Hepatocyte (in vitro differentiated cells): Measurements from ENCODE around the gene CAMKMT. TPM values are rescaled to one million over a fixed set of nuclear protein-coding genes. Genes with fewer than 3 reads are reported as not detected.

Source experiments
- DNase-seq: peaks from one replicate; pipeline ENCODE4 v3.0.0-alpha.2; 2016; ENCODE audit warnings: low spot score
- H2AFZ ChIP-seq: fragments of 200-600 bp; sonication (generic); 2 replicates; pipeline ENCODE4 v1.6.0; 2016; ENCODE audit warnings: antibody characterized with exemption, mild to moderate bottlenecking
- H3K27ac ChIP-seq: fragments of 200-600 bp; sonication (generic); 2 replicates; pipeline ENCODE4 v1.5.1; 2016; ENCODE audit warnings: mild to moderate bottlenecking
- H3K27me3 ChIP-seq: fragments of 200-600 bp; sonication (generic); 2 replicates; pipeline ENCODE4 v1.6.1; 2016
- H3K36me3 ChIP-seq: fragments of 200-600 bp; sonication (generic); replicated peaks from 2 replicates; pipeline ENCODE4 v1.5.1; 2016; ENCODE audit warnings: low read depth; ENCODE audit not compliant: insufficient read depth
- H3K4me1 ChIP-seq: fragments of 200-600 bp; sonication (generic); 2 replicates; pipeline ENCODE4 v1.5.1; 2016; ENCODE audit warnings: mild to moderate bottlenecking, moderate library complexity; ENCODE audit not compliant: insufficient read depth
- H3K4me2 ChIP-seq: fragments of 200-600 bp; sonication (generic); 2 replicates; pipeline ENCODE4 v1.6.0; 2016
- H3K4me3 ChIP-seq: fragments of 200-600 bp; sonication (generic); 2 replicates; pipeline ENCODE4 v1.5.1; 2016; ENCODE audit warnings: mild to moderate bottlenecking
- H3K79me2 ChIP-seq: fragments of 200-600 bp; sonication (generic); 2 replicates; pipeline ENCODE4 v1.6.0; 2017; ENCODE audit warnings: mild to moderate bottlenecking
- H3K9me2 ChIP-seq: fragments of 200-600 bp; sonication (generic); replicated peaks from 2 replicates; pipeline ENCODE4 v1.6.0; 2017; ENCODE audit warnings: mild to moderate bottlenecking; ENCODE audit not compliant: insufficient read depth
- H3K9me3 ChIP-seq: fragments of 200-600 bp; sonication (generic); 2 replicates; pipeline ENCODE4 v1.5.1; 2016; ENCODE audit warnings: low read depth, mild to moderate bottlenecking
- H4K20me1 ChIP-seq: fragments of 200-600 bp; sonication (generic); 2 replicates; pipeline ENCODE4 v1.6.0; 2016; ENCODE audit warnings: mild to moderate bottlenecking; ENCODE audit not compliant: insufficient read depth, poor library complexity, severe bottlenecking
- CTCF ChIP-seq: fragments of 200-600 bp; sonication (generic); IDR thresholded peaks from 2 replicates; pipeline ENCODE4 v1.5.1; 2016; ENCODE audit warnings: antibody characterized with exemption, mild to moderate bottlenecking; ENCODE audit not compliant: poor library complexity
- EZH2 ChIP-seq: fragments of 200-600 bp; sonication (generic); IDR thresholded peaks from 2 replicates; pipeline ENCODE4 v1.6.1; 2016; ENCODE audit warnings: antibody characterized with exemption, mild to moderate bottlenecking, borderline replicate concordance
- EZH2phosphoT487 ChIP-seq: fragments of 200-600 bp; sonication (generic); IDR thresholded peaks from one replicate; pipeline ENCODE4 v1.6.1; 2018; ENCODE audit warnings: antibody characterized with exemption, mild to moderate bottlenecking, low read depth, moderate library complexity; ENCODE audit not compliant: unreplicated experiment, severe bottlenecking
- WGBS: methylation state at CpG from one replicate; pipeline ENCODE4 v1.1.6; 2016; ENCODE audit warnings: low lambda C conversion rate; ENCODE audit errors: missing lambda C conversion rate; 5-methylcytosine and 5-hydroxymethylcytosine counted together
- polyA plus RNA-seq: library from polyadenylated mRNA; unstranded; fragments of >200 nt; fragmentation: Nextera tagmentation; extraction: Ambion mirVana; gene quantifications from 2 replicates; pipeline ENCODE4 v1.2.1, GENCODE V29; 2016
- total RNA-seq: library from RNA; depleted of rRNA; stranded (reverse); fragments of >200 nt; gene quantifications from 2 replicates; pipeline ENCODE4 v1.2.3, GENCODE V29; 2014

Gene CAMKMT
- total and polyA plus RNA-seq, 2 experiments from 2014 or later: 10.3 to 12.7 TPM

GRCh38 chr2:44676379-44676778, 314.6 kb downstream of the CAMKMT start:
- WGBS: 91% methylated on average over 3 of the region's 3 CpGs
- H3K9me3 ChIP-seq: no peaks in the 10 kb centered on the region
- no peak overlapping the region for H2AFZ ChIP-seq
- H3K4me1 ChIP-seq: no peaks in the 10 kb centered on the region
- TF ChIP-seq CTCF (no peak), EZH2phosphoT487 (no peak)
- H3K79me2 ChIP-seq: no peaks in the 10 kb centered on the region
- peaks cover 4% of the 10 kb centered on the region for H3K27me3 ChIP-seq
- H3K36me3 ChIP-seq: no peaks in the 10 kb centered on the region
- no peaks in the 10 kb centered on the region for H3K9me2 ChIP-seq
- H3K4me2 ChIP-seq: no peak overlapping the region
- DNase-seq: no peak
- H3K27ac ChIP-seq: no peak overlapping the region
- no peak overlapping the region for H3K4me3 ChIP-seq
- H4K20me1 ChIP-seq: no peaks in the 10 kb centered on the region

GRCh38 chr2:44679584-44679983, 317.8 kb downstream of the CAMKMT start:
- no peaks in the 10 kb centered on the region for H3K9me2 ChIP-seq
- H2AFZ ChIP-seq: no peak overlapping the region
- no peaks in the 10 kb centered on the region for H4K20me1 ChIP-seq
- no peak overlapping the region for H3K27ac ChIP-seq
- no peaks in the 10 kb centered on the region for H3K9me3 ChIP-seq
- WGBS: 86% methylated on average over 4 of the region's 4 CpGs
- H3K27me3 ChIP-seq: no peaks in the 10 kb centered on the region
- TF ChIP-seq EZH2 (no peak), EZH2phosphoT487 (no peak)
- DNase-seq: no peak
- H3K4me1 ChIP-seq: no peaks in the 10 kb centered on the region
- H3K79me2 ChIP-seq: no peaks in the 10 kb centered on the region
- H3K4me2 ChIP-seq: no peak overlapping the region
- no peak overlapping the region for H3K4me3 ChIP-seq
- H3K36me3 ChIP-seq: no peaks in the 10 kb centered on the region

DNA sequence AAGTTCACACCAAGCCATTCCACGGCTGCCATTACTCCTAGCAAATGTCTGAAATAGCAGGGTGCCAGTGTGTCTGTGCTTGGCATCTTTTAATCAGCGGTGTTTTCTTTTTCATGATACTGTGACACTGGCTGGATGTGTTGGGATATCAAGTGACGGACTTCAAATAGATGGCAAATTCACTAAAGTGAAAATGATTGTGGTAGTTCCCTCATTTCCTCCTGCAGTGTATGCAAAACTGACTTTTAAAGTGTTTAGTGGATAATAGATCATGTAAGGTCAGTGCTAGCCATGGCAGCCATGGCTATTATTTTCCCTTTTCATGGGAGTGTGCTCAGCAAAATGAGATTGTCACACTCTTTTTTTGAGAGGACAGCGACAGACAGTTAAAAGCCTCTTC, 318.2 kb downstream of the CAMKMT start:
- H3K27ac ChIP-seq: no peak overlapping the region
- no peak overlapping the region for H3K4me3 ChIP-seq
- H3K36me3 ChIP-seq: no peaks in the 10 kb centered on the region
- H4K20me1 ChIP-seq: no peaks in the 10 kb centered on the region
- TF ChIP-seq EZH2 (no peak), EZH2phosphoT487 (no peak), CTCF (no peak)
- no peaks in the 10 kb centered on the region for H3K79me2 ChIP-seq
- H3K4me2 ChIP-seq: no peak overlapping the region
- H2AFZ ChIP-seq: no peak overlapping the region
- no peaks in the 10 kb centered on the region for H3K9me2 ChIP-seq
- H3K4me1 ChIP-seq: no peaks in the 10 kb centered on the region
- no peak for DNase-seq
- no peaks in the 10 kb centered on the region for H3K9me3 ChIP-seq
- WGBS: 75% methylated on average over 4 of the region's 4 CpGs
- H3K27me3 ChIP-seq: no peaks in the 10 kb centered on the region

GRCh38 chr2:44680424-44680971, 318.8 kb downstream of the CAMKMT start:
- Histone ChIP-seq H3K4me1 (no peaks in the 10 kb centered on the region), H3K4me3 (no peak overlapping the region), H2AFZ (no peak overlapping the region), H3K27ac (no peak overlapping the region), H3K9me3 (no peaks in the 10 kb centered on the region), H3K36me3 (no peaks in the 10 kb centered on the region), H3K4me2 (peak overlapping the region; percentile 45), H3K79me2 (no peaks in the 10 kb centered on the region), H3K9me2 (no peaks in the 10 kb centered on the region), H3K27me3 (no peaks in the 10 kb centered on the region), H4K20me1 (no peaks in the 10 kb centered on the region)
- WGBS: 58% methylated on average over 8 of the region's 8 CpGs
- DNase-seq: no peak
- TF ChIP-seq EZH2 (no peak), CTCF (no peak), EZH2phosphoT487 (no peak)
